Neural cell (in vitro differentiated cells): ENCODE results near the gene GIMAP8.

Experiments
- CTCF ChIP-seq: fragments of 450-650 bp; IDR thresholded peaks from 2 replicates; pipeline ENCODE4 v1.5.1; 2014; ENCODE audit warnings: antibody characterized with exemption, mild to moderate bottlenecking, moderate library complexity; ENCODE audit not compliant: poor library complexity, severe bottlenecking
- EZH2 ChIP-seq: fragments of 200-600, 300-800 bp; shearing (Covaris generic), sonication (generic); IDR thresholded peaks from 2 replicates; pipeline ENCODE4 v1.6.1; 2014; ENCODE audit warnings: antibody characterized with exemption, low read length, borderline replicate concordance, mild to moderate bottlenecking; ENCODE audit not compliant: insufficient read depth, poor library complexity, severe bottlenecking
- POLR2AphosphoS5 ChIP-seq: IDR thresholded peaks from 2 replicates; pipeline ENCODE4 v1.6.1; 2012
- RAD21 ChIP-seq: fragments of 450-650 bp; conservative IDR thresholded peaks from 2 replicates; pipeline ENCODE4 v1.6.1; 2014; ENCODE audit warnings: antibody characterized with exemption, mild to moderate bottlenecking, moderate library complexity
- REST ChIP-seq: IDR thresholded peaks from 2 replicates; pipeline ENCODE4 v1.6.1; 2012; ENCODE audit warnings: borderline replicate concordance
- SMC3 ChIP-seq: fragments of 450-650 bp; conservative IDR thresholded peaks from 2 replicates; pipeline ENCODE4 v1.6.1; 2014; ENCODE audit warnings: antibody characterized with exemption, mild to moderate bottlenecking, moderate library complexity; ENCODE audit not compliant: poor library complexity
- TAF1 ChIP-seq: IDR thresholded peaks from 2 replicates; pipeline ENCODE4 v1.6.1; 2012; ENCODE audit warnings: low read depth

GRCh38 chr7:150434240-150434639, 16.2 kb upstream of the GIMAP8 start:
- TF ChIP-seq CTCF (no peak), TAF1 (no peak), POLR2AphosphoS5 (no peak), EZH2 (no peak), REST (no peak), RAD21 (no peak), SMC3 (no peak)
